ENCODE data around the gene ADGRL2.
"Not testable (repeated sequence)": the region's sequence is repeated elsewhere in the genome, so short reads cannot be mapped to it uniquely, and the experiment has no call there.

ADGRL2 gene

GRCh38 chr1:81850031-81850430 lies 49.3 kb downstream of the ADGRL2 start:
- no peak for DNase-seq

- DNase-seq = no peak
These were observed 49.8 kb downstream of the ADGRL2 start for GRCh38 chr1:81850495-81850894.

GRCh38 chr1:81851217-81851616 lies 50.5 kb downstream of the ADGRL2 start:
- DNase-seq = no peak

- no peak for DNase-seq
These were observed 52.2 kb downstream of the ADGRL2 start for GRCh38 chr1:81852961-81853360.

- no peak for DNase-seq
These were observed 66.5 kb downstream of the ADGRL2 start for GRCh38 chr1:81867235-81867634.

- DNase-seq = no peak
These were observed 68.6 kb downstream of the ADGRL2 start for GRCh38 chr1:81869307-81869706.

GRCh38 chr1:81871091-81871490 lies 70.4 kb downstream of the ADGRL2 start:
- DNase-seq = not testable (repeated sequence)

GRCh38 chr1:81873946-81874345 lies 73.2 kb downstream of the ADGRL2 start:
- no peak for DNase-seq

GRCh38 chr1:81874461-81874860 lies 73.7 kb downstream of the ADGRL2 start:
- DNase-seq = no peak

- no peak for DNase-seq
These were observed 74.2 kb downstream of the ADGRL2 start for GRCh38 chr1:81874940-81875339.

GRCh38 chr1:81876901-81877733 lies 76.4 kb downstream of the ADGRL2 start:
- no peak for DNase-seq

GRCh38 chr1:81877940-81878339 lies 77.2 kb downstream of the ADGRL2 start:
- DNase-seq = no peak

GRCh38 chr1:81878538-81878937 lies 77.8 kb downstream of the ADGRL2 start:
- DNase-seq = no peak

GRCh38 chr1:81880781-81881180 lies 80.0 kb downstream of the ADGRL2 start:
- DNase-seq = no peak

GRCh38 chr1:81885291-81885690 lies 84.6 kb downstream of the ADGRL2 start:
- DNase-seq = no peak

GRCh38 chr1:81886292-81886691 lies 85.6 kb downstream of the ADGRL2 start:
- not testable (repeated sequence) for DNase-seq

- DNase-seq = no peak
These were observed 86.8 kb downstream of the ADGRL2 start for GRCh38 chr1:81887421-81888144.

- no peak for DNase-seq
These were observed 88.4 kb downstream of the ADGRL2 start for GRCh38 chr1:81889166-81889565.

- no peak for DNase-seq
These were observed 94.1 kb downstream of the ADGRL2 start for GRCh38 chr1:81894867-81895266.

GRCh38 chr1:81899214-81899821 lies 98.6 kb downstream of the ADGRL2 start:
- no peak for DNase-seq

GRCh38 chr1:81907575-81907974 lies 106.8 kb downstream of the ADGRL2 start:
- no peak for DNase-seq

- DNase-seq = no peak
These were observed 111.6 kb downstream of the ADGRL2 start for GRCh38 chr1:81912383-81912782.

- no peak for DNase-seq
These were observed 115.2 kb downstream of the ADGRL2 start for GRCh38 chr1:81915937-81916336.

GRCh38 chr1:81920245-81920740 lies 119.6 kb downstream of the ADGRL2 start:
- no peak for DNase-seq

All from activated CD4-positive, alpha-beta T cell treated with anti-CD3 and anti-CD28 coated beads, Interleukin-2, amount 50 U/mL, for 1 hour (primary cell).